ENCODE measurements around the gene PHACTR3. TPM values are rescaled to one million over a fixed set of nuclear protein-coding genes. Genes with fewer than 3 reads are reported as not detected.

The PHACTR3 gene
- total RNA-seq, 6 donors from 2014 or later, result 5.5 to 30.8 (median 11.4) TPM

DNA sequence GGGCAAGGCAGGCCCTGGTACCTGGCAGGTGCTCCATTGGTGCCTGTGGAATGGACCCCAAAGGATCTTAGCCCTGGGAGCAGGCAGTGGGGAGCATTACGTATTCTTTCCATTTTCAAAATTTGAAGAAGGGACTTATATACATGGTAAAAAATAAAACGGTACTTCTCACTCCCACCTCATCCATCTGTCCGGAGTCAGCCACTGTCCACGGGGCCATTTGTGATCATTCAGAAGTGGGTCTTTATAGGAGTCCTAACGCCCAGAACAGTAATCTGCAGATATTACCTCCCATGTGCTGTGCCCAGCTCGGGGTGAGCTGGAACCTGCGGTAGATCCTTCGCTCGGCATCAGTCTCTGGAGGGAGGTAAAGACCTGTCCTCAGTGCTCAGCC is 218.7 kb downstream of the PHACTR3 start:
- Histone ChIP-seq H3K4me1 (peaks cover 0 to 5% (median 0%) of the 10 kb centered on the region in 4 donors), H3K27me3 (no peaks in the 10 kb centered on the region), H3K4me3 (no peak overlapping the region), H3K36me3 (no peaks in the 10 kb centered on the region), H3K9me3 (no peaks in the 10 kb centered on the region), H3K27ac (no peak overlapping the region)
- WGBS, 2 donors, result 85 to 87% methylated on average over 8 to 9 of the region's 9 CpGs
- DNase-seq, result no peak
- TF ChIP-seq POLR2AphosphoS5 (IDR thresholded peaks at IDR 0.05) (no peak), POLR2A (IDR thresholded peaks at IDR 0.05) (no peak), EP300 (IDR thresholded peaks at IDR 0.05) (no peak)
- TF ChIP-seq, protein P1, sequence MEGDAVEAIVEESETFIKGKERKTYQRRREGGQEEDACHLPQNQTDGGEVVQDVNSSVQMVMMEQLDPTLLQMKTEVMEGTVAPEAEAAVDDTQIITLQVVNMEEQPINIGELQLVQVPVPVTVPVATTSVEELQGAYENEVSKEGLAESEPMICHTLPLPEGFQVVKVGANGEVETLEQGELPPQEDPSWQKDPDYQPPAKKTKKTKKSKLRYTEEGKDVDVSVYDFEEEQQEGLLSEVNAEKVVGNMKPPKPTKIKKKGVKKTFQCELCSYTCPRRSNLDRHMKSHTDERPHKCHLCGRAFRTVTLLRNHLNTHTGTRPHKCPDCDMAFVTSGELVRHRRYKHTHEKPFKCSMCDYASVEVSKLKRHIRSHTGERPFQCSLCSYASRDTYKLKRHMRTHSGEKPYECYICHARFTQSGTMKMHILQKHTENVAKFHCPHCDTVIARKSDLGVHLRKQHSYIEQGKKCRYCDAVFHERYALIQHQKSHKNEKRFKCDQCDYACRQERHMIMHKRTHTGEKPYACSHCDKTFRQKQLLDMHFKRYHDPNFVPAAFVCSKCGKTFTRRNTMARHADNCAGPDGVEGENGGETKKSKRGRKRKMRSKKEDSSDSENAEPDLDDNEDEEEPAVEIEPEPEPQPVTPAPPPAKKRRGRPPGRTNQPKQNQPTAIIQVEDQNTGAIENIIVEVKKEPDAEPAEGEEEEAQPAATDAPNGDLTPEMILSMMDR (IDR thresholded peaks at IDR 0.05), result no peak
- ATAC-seq (ENCODE audit: low FRiP score in 2 of 2), result no peak

DNA sequence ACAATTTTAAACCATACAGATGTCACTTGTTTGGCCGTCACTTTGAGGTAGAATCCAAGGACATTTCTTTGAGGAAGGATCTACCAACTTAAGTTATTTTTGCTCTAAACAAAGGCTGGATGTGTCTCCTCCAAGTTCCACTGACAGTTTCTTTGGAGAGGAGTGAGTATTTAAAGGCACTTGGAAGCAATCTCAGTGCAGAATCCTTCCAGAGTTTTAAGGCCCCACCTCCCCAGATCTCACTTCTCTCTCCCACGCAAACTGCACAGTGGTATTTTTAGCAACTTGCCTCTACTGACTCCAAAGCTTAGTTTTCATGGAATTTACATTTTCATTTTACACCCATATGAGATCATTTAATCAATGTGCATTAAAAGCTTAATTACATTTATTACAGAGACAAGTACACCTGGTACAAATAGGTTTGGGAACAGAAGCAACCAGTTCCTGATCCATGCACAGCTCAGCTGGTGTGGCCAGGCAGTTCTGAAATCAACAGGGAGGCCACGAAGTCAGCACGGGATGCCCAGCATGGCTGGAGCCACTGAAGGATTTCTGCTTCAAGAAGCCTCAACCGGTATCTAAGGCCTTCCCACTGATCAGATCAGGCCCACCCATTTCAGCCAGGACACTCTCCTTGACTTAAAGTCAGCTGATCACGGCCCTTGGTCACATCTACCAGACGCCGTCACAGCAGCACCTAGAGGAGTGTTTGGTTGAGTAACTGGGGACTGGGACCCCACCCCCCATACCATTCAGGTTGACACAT is 219.3 kb downstream of the PHACTR3 start:
- Histone ChIP-seq H3K27me3 (no peaks in the 10 kb centered on the region), H3K4me1 (peaks cover 0 to 5% (median 0%) of the 10 kb centered on the region in 4 donors), H3K4me3 (no peak overlapping the region), H3K9me3 (no peaks in the 10 kb centered on the region), H3K36me3 (no peaks in the 10 kb centered on the region), H3K27ac (no peak overlapping the region)
- WGBS, 2 donors, result 70 to 87% methylated on average over 7 to 8 of the region's 8 CpGs
- TF ChIP-seq, protein P1 (IDR thresholded peaks at IDR 0.05), result no peak
- no peak for TF ChIP-seq POLR2A (IDR thresholded peaks at IDR 0.05)
- no peak for TF ChIP-seq POLR2AphosphoS5 (IDR thresholded peaks at IDR 0.05)
- TF ChIP-seq EP300 (IDR thresholded peaks at IDR 0.05), result no peak
- ATAC-seq (ENCODE audit: low FRiP score in 2 of 2) (no peak), DNase-seq (peak in 1 of 2 donors; percentile 19)

DNA sequence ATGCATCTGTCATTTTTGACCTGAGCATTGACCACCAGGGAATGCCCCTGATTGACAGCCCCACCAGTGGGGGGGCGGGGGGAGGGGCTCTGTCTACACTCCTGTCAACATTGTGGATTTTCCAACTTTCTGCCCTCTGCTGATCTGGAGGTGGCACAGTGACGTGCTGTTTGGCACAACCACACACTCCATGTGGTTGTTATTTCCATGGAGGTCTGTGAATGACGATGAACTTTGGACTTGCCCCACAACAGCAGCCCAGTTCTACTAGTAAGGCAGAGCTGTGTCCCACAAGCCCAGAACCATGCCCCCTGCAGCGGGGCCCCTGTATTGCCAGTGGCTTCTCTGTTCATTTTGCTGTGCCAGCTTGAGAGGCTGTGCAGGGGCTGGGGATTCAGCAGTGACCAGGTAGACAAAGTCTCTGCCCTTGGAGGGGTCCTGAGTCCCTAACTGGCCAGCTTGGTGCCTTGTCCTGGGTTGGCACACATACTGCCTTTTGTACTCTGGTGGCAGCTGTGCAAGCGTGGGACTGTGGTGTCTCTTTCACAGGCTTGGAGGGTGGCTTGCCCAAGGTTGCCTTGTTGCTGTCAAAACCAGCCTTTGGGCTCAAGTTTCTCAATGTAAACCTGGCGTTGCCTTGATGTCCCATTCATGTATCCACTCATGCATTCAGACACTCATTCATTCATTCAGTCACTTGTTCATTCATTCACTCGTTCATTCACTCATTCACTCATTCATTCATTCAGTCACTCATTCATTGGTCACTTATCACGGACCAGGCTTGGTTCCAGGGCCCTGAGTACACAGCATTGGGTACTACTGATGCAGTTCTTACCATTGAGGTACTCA is 220.6 kb downstream of the PHACTR3 start:
- TF ChIP-seq EP300 (IDR thresholded peaks at IDR 0.05), result no peak
- no peak for TF ChIP-seq POLR2AphosphoS5 (IDR thresholded peaks at IDR 0.05)
- no peak for TF ChIP-seq POLR2A (IDR thresholded peaks at IDR 0.05)
- TF ChIP-seq, protein P1 (IDR thresholded peaks at IDR 0.05), result no peak
- Histone ChIP-seq H3K27ac (no peak overlapping the region), H3K27me3 (no peaks in the 10 kb centered on the region), H3K36me3 (no peaks in the 10 kb centered on the region), H3K4me1 (peaks cover 0 to 5% (median 0%) of the 10 kb centered on the region in 4 donors), H3K4me3 (no peak overlapping the region), H3K9me3 (no peaks in the 10 kb centered on the region)
- 72 to 85% methylated on average over 7 to 8 of the region's 8 CpGs for WGBS, 2 donors
- ATAC-seq (ENCODE audit: low FRiP score in 2 of 2), result no peak
- no peak for DNase-seq

DNA sequence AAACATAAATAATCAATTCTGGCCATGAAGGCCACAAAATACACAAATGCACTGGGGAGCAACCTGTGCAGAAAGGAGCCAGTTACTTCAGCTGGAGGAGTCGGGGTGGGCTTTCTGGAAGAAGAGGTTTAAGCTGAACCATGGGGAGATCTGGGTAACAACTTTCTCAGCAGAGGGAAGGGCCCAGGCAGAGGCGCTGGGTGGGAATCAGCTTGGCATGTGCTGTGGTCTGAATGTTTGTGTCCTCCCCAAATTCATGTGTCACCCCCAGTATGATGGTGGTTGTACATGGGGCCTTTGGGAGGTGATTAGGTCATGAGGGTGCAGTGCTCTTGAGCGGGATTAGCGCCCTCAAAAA is 221.2 kb downstream of the PHACTR3 start:
- peak overlapping the region in 2 of 4 donors; percentile 14 to 56 for H3K27ac ChIP-seq
- 90% methylated on average over 3 to 4 of the region's 4 CpGs for WGBS, 2 donors
- peaks cover 0 to 6% (median 0%) of the 10 kb centered on the region in 4 donors for H3K4me1 ChIP-seq
- H3K4me3 ChIP-seq, result no peak overlapping the region
- H3K27me3 ChIP-seq, result no peaks in the 10 kb centered on the region
- DNase-seq (no peak), ATAC-seq (ENCODE audit: low FRiP score in 2 of 2) (no peak)
- no peaks in the 10 kb centered on the region for H3K9me3 ChIP-seq
- no peaks in the 10 kb centered on the region for H3K36me3 ChIP-seq
- TF ChIP-seq EP300 (IDR thresholded peaks at IDR 0.05), result no peak
- TF ChIP-seq, protein P1 (IDR thresholded peaks at IDR 0.05), result no peak
- TF ChIP-seq POLR2A (IDR thresholded peaks at IDR 0.05), result no peak
- TF ChIP-seq POLR2AphosphoS5 (IDR thresholded peaks at IDR 0.05), result no peak
